GM12874 (cell line): Measurements from ENCODE around the gene SEMA3A.

Experiments
- CTCF ChIP-seq: IDR thresholded peaks from 2 replicates; pipeline ENCODE4 v1.5.1; 2011; ENCODE audit warnings: low read depth, mild to moderate bottlenecking, control low read depth, low read length, moderate library complexity; ENCODE audit not compliant: insufficient read depth

The SEMA3A gene

GRCh38 chr7:84152995-84153394 lies 41.6 kb downstream of the SEMA3A start:
- TF ChIP-seq CTCF, result no peak

GRCh38 chr7:84149573-84149972 lies 45.0 kb downstream of the SEMA3A start:
- no peak for TF ChIP-seq CTCF

GRCh38 chr7:84145892-84146291 lies 48.7 kb downstream of the SEMA3A start:
- no peak for TF ChIP-seq CTCF

- TF ChIP-seq CTCF, result no peak
Observed at GRCh38 chr7:84144935-84145334, 49.7 kb downstream of the SEMA3A start.

- no peak for TF ChIP-seq CTCF
Observed at GRCh38 chr7:84144480-84144879, 50.1 kb downstream of the SEMA3A start.

GRCh38 chr7:84142726-84143125 lies 51.9 kb downstream of the SEMA3A start:
- TF ChIP-seq CTCF, result no peak

GRCh38 chr7:84139986-84140729 lies 54.4 kb downstream of the SEMA3A start:
- TF ChIP-seq CTCF, result no peak

GRCh38 chr7:84138411-84138810 lies 56.2 kb downstream of the SEMA3A start:
- no peak for TF ChIP-seq CTCF
